NCI-H1694 (cell line): Measurements from ENCODE around the gene PPOX.
A peak's percentile ranks its signal among the peaks of the same experiment; 100 is the strongest.

ENCODE experiments used
- DNase-seq: peaks from one replicate; lab custom pipeline; 2025; lab: John Stamatoyannopoulos, UW

PPOX gene

DNA sequence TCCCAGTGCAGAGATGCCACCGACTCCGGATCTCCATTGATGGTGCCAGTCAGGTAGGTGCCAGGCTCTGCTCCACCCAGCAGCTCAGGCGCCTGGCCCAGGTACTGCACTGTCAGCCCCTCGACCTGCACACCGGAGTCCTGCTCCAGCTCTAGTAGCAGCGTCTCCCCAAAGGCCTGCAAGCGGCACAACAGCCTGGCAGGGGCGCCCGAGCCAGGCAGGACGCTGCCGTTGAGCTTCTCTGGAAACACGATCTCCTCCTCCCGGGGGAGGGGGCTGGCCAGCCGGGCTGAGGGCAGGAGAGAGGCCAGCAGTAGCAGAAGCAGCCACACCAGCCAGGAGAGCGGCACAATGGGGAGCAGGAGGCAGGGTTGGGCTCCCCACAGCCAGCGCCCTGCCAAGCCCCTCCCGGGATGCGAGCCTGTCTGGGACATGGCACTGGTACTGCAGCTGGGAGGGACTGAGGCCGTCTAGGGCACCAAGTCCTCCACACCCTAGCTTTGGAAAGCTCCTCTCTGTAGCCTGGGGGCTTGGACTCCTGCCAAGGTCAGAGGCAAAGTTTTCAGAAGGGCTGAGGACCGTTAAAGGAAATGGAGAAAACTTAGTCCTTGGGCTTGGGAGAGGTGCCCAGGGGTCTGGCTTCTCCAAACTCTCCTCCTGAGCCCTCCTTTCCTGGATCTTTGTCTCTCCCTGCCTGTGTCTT is 32.1 kb downstream of the PPOX start:
- DNase-seq: no peak

DNA sequence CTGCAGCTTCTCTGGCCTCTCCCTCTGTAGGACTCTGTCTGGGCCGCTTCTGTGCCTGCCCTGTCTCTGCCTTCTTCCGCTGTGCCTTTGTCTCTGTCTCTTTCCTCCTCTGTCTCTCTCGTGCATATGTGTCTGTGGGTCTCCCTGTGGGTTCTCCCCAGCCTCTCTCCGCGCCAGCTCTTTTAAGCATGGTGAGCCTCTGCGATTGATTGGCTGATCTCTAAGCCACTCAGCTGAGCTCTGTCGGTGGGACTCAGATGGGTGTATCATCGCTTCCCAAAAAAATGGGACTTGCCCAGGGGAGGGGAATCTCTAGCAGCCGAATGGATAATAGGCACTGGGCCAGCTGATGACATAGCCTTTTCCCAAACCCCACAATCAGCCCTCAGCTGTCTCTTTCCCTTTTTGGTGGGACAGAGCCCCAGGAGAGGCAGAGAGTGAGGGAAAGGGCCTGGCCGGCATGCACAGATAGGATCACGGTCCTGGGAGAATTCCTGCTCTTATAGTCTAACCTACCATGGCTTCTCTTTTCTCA is 32.7 kb downstream of the PPOX start, which contains the start of gene ADAMTS4:
Gene ADAMTS4 (minus strand): TSS at position 158 of the 535 bp plus-strand sequence. CDS start 427 bp downstream, outside the sequence.
- peak; percentile 98 for DNase-seq

DNA sequence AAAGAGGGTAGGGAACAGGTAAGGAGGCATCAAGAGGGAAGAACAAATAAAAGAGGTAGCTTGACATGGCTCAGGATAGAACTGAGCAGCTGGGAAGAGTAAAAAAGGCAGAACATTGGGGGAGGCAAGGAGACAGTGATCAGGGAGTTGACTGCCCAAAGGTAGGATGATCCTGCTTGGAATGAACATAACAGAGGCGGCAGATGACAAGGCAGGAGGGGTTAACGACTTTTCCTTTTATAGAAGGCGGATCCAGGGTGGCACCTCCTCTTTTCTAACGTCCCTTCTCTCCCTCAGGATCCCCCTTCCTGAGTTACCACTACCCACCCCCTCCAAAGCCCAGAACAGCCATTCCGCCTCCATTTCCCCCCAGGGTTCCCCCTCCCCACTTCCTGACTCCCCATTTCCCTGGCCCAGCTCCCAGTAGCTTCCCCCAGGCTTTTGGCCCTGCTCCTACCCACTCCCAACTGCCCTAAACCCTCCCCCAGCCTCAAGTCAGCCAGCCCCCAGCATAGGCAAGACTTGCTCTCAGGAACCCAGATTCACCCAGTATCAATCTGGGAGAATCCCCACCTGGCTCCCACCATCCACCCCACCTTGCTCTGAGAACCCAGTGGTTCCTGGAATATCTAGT is 33.4 kb downstream of the PPOX start:
- DNase-seq: no peak

DNA sequence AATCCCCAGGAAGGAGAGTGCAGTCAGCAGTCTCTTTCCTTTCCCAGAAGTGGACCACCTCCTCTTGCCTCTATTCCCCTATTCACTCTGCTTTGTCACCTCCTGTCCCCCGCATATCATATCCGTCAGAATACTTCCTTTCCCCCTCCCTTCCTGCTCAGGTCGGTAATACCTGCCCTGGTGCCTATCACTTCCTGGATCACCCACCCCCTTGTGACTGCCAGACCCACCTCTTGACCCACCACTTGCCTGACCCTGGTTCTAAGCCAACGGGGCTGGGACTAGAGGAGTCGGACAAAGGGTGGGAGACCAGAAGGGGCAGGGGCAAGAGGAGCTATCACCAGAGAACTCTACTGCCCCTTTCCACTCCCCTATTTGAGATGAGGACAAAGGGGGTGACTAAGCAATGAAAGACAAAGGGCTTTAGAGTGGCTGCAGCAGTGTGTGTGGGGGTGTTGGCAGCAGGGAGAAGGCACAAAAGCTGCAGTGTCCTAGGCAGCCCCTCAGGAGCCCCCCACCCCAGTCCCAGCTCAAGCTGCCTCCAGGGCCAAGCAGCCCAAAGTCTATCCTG is 34.3 kb downstream of the PPOX start:
- DNase-seq: no peak

DNA sequence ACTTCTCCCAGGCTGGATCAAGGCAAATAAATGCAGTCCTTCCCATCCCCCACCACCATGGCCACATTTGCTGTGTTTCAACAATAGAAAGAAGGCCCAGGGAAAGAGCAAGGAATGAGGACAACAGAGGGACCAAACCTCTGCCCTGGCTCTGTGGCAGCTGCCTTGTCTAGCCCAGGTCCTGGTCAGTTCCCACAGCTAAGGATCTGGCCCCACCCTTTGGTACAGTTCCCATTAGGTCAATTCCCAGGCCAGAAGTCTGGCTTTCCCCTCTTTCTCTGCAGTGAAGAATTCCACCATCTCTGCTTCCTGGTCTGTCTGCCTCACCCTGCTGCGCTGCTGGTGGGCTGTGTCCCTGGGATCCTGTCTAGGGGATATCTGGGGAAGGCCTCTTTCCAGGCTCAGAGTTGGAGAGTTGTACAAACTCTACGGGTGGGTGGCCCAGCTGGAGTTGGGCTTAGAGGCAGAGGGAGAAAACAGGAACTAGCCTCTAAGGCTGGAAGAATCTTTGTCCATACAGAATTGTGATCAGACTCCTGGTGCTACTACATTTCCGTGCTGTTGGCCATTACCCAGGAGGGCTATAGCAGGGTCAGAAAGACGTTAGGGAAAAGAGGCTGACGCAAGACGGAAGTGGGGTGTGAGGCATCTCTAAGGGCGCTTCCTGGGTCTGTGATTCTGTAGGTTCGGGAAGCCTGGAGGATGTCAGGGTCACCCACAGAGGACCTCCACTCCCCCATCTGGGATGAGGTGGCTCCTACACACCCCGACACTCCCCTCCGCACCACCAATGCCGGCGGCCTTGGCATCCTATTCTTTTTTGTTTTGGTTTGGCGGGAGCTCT is 35.0 kb downstream of the PPOX start:
- no peak for DNase-seq

DNA sequence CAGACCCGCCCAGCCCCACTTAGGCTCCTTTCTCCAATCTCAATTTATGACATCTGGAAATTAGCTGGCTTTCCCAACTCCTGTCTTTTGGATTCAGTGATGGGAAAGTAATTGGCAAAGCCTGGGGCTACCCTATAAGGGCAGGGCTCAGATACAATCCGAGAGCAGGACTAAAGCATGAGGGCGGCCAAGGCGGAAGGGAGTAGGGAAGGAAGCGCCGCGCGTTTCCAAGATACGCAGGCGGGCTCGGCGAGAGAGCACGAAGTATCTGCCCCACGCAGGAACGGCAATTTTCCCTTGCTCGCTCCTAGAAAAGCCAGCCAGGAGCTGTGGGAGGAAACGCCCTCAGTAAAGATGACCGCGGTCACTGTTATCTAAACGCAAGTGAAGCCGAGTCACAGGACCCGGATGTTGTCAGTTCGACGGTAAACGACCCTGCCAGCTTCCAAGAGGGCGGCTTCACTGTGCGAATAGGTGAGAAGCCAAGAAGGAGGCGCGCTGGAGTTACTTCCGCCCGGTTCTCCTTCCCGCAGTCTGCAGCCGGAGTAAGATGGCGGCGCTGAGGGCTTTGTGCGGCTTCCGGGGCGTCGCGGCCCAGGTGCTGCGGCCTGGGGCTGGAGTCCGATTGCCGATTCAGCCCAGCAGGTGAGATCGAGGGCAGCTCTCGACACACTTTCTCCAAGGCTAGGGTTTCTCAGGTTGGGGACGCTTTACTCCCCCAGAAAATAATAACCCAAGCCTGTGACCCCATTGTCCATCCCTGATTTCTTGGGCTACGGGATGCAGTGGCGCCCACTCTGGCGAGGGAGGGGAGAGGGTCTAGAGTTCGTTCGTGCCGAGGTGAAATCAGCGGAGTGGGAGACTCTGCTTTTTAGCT is 35.8 kb downstream of the PPOX start, which contains the start of gene NDUFS2:
Gene NDUFS2 (plus strand): TSS at position 532 of the 877 bp plus-strand sequence. CDS start 19 bp downstream, at position 551.
- DNase-seq: peak; percentile 99

DNA sequence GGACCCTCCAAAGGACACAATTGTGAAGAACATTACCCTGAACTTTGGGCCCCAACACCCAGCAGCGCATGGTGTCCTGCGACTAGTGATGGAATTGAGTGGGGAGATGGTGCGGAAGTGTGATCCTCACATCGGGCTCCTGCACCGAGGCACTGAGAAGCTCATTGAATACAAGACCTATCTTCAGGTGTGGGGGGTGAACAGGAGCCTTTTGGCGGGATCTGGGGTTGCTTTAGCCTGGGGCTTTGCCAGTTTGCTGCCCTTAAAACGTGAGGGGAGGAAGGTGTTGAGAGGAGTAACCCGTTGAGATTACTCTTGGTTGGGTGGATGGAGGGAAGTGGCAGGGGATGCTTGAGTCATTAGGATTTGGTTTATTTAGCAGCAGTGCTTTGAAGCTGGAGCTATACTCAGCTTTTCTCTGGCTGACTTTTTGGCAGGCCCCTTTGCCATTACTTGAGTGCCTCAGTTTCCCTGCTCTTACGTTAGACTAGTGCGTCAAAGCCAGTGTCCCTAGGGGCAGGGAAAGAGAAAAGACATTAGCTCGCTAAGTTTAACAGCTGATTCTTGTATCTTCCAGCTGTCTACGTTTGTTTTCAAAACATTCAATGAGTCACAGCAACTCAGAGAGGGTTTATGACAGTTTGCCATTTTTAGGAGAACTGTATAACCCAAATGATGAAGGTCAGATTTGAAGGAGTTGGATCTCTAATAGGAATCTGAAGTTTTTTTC is 40.4 kb downstream of the PPOX start:
- no peak for DNase-seq

DNA sequence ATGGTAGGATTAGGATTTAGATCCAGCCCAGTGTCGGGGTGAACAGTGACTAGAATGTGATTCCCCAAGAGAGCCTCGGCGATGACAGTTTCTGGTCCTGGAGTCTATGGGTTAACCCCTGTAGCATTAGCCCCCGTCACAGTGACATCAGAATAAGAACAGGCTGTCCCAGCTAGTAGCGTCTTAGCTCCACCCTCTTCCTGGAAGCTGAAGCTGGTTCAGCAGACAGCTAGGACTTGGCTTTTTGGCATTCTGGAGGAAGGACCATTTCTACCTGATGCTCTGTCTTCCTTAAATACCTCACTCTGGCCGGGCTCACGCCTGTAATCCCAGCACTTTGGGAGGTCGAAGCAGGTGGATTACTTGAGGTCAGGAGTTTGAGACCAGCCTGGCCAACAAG is 40.9 kb downstream of the PPOX start:
- DNase-seq: no peak

DNA sequence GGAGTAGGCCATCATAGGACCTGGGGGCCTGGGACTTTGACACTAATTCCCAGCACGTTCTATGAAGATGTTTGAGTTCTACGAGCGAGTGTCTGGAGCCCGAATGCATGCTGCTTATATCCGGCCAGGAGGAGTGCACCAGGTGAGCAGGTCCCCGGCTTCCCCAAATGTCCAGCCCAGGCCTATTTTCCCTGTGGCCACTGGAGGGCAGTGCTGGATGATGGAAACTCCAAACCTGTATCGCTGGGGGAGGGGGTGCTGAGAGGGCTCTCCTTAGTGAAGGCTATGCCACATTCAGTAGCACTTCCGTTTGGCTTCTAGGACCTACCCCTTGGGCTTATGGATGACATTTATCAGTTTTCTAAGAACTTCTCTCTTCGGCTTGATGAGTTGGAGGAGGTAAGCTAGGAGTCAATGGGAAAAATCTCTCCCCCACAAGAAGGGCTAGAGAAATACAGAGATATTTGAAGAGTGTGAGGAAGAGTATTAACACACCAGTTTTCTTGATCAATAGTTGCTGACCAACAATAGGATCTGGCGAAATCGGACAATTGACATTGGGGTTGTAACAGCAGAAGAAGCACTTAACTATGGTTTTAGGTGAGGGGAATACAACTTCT is 43.7 kb downstream of the PPOX start:
- DNase-seq: peak; percentile 62

DNA sequence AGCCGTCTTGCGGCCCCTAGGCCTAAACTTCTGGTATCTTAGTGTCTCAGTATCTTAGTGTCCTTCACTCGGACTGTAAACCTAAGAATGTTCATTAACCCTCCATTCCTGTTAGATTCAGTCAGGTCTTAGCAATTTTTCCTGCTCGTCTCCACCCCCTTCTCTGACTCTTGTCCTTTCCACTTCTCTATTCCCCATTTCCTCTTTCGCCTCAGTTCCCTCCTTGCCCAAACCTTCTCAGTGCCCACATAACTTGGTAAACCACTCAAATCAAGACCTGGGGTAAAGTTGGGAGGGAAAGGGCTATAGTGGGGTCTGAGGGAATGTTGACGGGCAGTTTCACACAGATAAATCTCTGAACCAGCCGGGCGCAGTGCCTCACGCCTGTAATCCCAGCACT is 48.1 kb downstream of the PPOX start:
- DNase-seq: no peak

DNA sequence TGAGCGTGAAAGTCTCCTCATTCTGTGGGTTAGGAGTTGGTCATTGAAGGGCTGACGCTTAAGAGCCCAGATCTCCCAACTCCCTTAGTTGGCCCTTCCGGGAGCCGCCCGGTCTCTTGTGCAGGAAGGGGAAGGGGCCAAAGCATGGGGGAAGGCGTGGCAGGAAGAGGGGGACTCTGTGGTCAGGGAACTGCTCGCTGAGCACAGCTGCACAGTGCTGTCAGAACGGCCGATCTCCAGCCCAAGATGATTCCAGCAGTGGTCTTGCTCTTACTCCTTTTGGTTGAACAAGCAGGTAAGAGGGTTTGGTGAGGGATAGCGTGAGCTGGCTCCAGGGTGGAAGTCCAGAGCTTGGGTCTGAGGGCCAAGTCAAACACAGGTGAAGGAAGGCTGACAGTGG is 48.9 kb downstream of the PPOX start, which contains the start of gene FCER1G:
Gene FCER1G (plus strand): TSS at position 220 of the 400 bp plus-strand sequence. CDS start 27 bp downstream, at position 247.
- no peak for DNase-seq

DNA sequence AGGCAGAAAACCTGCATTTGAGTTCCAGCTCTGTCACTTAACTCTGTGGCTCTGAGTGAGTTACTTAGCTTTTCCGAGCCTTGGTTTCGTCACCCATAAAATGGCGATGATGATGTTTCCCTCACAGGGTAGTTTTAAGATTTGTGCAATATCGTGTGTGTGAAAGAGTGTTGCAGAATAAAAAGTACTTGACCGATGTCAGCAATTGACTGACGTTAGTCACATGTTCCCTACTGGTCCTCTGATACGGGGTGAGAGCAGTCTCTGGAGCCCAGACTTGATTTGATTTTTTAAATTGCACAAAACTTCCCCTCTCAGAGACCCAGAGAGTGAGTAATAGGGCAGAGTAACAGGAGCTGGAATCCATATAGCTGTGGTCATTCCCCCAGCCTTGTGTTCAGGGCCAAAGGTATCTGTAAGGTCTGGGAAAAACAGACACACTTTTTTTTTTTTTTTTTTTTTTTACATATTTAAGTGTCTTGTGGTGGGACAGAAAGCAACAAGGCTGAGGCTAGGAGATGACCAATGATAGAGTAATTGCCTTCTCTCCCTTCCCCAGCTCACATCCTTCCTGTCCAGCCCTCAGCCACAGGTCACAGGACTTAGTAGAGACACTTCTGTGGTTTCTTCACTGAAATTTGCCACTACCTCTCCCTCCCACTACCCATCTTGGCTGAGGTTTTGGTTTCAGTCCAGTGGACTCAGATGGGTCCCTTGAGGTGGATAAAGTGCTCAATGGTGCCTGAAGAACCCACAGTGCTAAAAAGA is 50.9 kb downstream of the PPOX start:
- DNase-seq: no peak

DNA sequence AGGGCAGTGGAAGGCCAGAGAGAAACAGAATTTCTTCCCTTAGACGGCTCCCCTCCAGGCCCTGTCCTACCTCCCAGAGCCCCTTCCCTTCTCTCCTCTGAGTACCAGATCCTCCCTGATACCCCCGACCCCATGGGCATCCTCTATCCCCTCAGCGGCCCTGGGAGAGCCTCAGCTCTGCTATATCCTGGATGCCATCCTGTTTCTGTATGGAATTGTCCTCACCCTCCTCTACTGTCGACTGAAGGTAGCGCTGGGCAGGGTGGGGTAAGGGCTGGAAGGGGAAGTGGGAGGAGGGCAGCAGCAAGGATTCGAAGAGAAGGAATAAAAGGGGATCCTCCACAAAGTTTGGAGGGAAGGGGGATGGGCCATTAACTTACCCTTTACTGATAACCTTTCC is 51.6 kb downstream of the PPOX start:
- no peak for DNase-seq

DNA sequence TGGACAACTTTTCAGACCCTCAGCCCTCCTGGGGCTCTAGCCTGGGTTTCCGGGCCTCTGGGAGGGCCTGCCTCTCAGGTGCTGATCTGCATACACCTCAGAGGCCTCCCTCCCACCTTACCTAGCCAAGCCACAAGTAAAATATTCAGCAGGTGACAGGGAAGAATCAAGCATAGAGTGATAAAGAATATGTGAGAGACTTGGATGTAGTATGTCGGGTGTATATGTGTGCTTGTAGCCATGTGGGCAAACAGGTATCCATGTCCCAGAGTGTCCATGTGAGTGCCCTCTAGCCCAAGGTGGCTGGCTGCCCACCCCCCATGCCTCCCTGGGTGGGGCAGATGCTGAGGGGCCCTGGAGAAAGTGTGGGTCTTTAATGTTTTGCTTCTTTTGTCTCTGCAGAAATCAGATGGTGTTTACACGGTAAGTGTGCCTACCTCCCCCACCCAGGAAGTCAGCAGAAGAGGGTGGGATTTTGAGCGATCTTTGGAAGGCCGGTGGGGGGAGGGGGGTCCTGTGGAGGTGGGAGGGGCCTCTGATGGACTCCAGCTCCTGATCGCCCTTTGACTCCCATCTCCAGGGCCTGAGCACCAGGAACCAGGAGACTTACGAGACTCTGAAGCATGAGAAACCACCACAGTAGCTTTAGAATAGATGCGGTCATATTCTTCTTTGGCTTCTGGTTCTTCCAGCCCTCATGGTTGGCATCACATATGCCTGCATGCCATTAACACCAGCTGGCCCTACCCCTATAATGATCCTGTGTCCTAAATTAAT is 52.3 kb downstream of the PPOX start:
- no peak for DNase-seq

DNA sequence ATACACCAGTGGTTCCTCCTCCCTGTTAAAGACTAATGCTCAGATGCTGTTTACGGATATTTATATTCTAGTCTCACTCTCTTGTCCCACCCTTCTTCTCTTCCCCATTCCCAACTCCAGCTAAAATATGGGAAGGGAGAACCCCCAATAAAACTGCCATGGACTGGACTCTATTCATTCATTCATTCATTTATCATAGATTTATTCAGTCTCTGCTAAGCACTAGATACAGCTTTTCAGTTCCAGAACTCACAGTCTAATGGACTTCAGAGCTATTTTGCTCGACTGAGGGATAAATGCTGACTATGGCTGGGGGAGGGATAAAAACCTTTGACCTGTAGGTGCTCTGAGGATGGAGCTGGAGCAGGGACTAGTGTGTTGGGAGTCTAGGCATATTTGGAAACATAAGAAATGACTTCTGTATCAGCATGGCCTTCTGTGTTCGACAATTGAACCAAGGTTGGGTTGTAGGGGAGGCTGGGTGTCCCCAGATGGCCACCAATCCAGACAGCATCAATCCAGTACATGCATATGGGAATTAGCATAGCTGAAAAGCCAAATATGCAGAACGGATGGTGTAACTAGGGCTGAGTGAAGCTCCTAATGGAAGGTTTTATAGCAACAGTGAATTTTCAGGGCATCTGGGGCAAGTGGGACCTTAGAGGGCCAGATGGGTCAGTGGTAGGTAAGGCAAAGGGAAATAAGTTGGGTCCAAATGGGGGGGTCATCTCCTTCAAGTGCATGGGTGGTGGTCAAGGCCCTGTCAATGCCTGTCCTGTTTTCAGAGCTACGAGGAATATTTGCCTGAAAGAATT is 53.1 kb downstream of the PPOX start:
- DNase-seq: no peak

DNA sequence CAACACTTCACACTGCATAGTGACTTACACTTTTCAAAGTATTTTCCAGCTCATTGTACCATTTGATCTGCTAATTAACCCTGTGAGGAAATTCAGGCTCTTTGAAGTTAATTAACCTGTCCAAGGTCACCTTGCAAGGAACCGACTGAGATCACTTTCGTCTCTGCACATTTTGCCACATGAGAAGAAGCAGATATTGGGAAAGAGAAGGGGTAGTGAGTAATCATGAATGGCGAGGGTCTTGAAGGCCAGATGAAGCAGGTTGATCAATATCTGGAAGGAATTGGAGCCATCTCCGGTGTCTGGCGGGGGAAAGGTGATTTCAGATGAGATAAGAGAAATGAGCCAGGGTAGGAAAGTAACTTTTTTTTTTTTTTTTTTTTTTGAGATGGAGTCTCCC is 53.8 kb downstream of the PPOX start:
- no peak for DNase-seq
